ENCODE data around the gene SARM1. TPM values are rescaled to one million over a fixed set of nuclear protein-coding genes. Genes with fewer than 3 reads are reported as not detected.

SARM1 gene
- polyA plus RNA-seq, 3 donors, result 0.78 to 7.1 (median 0.90) TPM

- Mint-ChIP-seq H3K9me3 (no peaks in the 10 kb centered on the region), H3K27ac (peak overlapping the region in 1 of 7 donors; percentile 32), H3K36me3 (peaks cover 49 to 63% of the 10 kb centered on the region in 2 donors), H3K27me3 (ENCODE audit: low read depth in 3 of 3) (no peaks in the 10 kb centered on the region), H3K4me3 (no peak overlapping the region), H3K4me1 (peaks cover 18% of the 10 kb centered on the region)
- DNase-seq, result no peak
- Histone ChIP-seq H3K9ac (ENCODE audit: insufficient read depth, low read length, poor library complexity, severe bottlenecking) (no peak overlapping the region), H3K27ac (ENCODE audit: low read depth in 1 of 2, low read length in 2 of 2) (no peak overlapping the region), H3K9me3 (replicated peaks in 1 of 2; ENCODE audit: control insufficient read depth in 1 of 2, insufficient read depth in 1 of 2, low read length in 2 of 2) (no peaks in the 10 kb centered on the region), H3K4me2 (replicated peaks; ENCODE audit: extremely low read depth, low read length, poor library complexity, severe bottlenecking) (no peak overlapping the region), H2AFZ (ENCODE audit: insufficient read depth, low read depth, low read length, poor library complexity, severe bottlenecking) (no peak overlapping the region), H3K27me3 (ENCODE audit: control insufficient read depth in 2 of 2, insufficient read depth in 2 of 2, low read length in 2 of 2) (no peaks in the 10 kb centered on the region), H3K79me2 (ENCODE audit: insufficient read depth, low read length) (peaks cover 25% of the 10 kb centered on the region), H3K36me3 (replicated peaks in 1 of 2; ENCODE audit: control insufficient read depth in 1 of 2, insufficient read depth in 2 of 2, low read length in 2 of 2) (peaks cover 42 to 63% of the 10 kb centered on the region in 2 donors), H3K4me1 (ENCODE audit: control insufficient read depth in 1 of 2, insufficient read depth in 2 of 2, low read length in 2 of 2) (peaks cover 17 to 20% of the 10 kb centered on the region in 2 donors), H3K4me3 (replicated peaks in 1 of 3; ENCODE audit: low read depth in 2 of 3, low read length in 3 of 3) (no peak overlapping the region), H4K20me1 (ENCODE audit: insufficient read depth, low read length) (no peaks in the 10 kb centered on the region)
- intact Hi-C loops (cut with micrococcal nuclease), result no loop called here
- no peak for TF ChIP-seq CTCF (IDR thresholded peaks at IDR 0.05)
- WGBS (ENCODE audit: insufficient coverage), result no CpG with 5 or more reads among the region's 9 CpGs
Observed at GRCh38 chr17:28327031-28327607, 44.4 kb upstream of the SARM1 start.

- Histone ChIP-seq H3K4me3 (replicated peaks in 1 of 3; ENCODE audit: low read depth in 2 of 3, low read length in 3 of 3) (no peak overlapping the region), H3K9ac (ENCODE audit: insufficient read depth, low read length, poor library complexity, severe bottlenecking) (no peak overlapping the region), H3K4me1 (ENCODE audit: control insufficient read depth in 1 of 2, insufficient read depth in 2 of 2, low read length in 2 of 2) (peaks cover 17 to 20% of the 10 kb centered on the region in 2 donors), H3K4me2 (replicated peaks; ENCODE audit: extremely low read depth, low read length, poor library complexity, severe bottlenecking) (no peak overlapping the region), H3K9me3 (replicated peaks in 1 of 2; ENCODE audit: control insufficient read depth in 1 of 2, insufficient read depth in 1 of 2, low read length in 2 of 2) (no peaks in the 10 kb centered on the region), H2AFZ (ENCODE audit: insufficient read depth, low read depth, low read length, poor library complexity, severe bottlenecking) (no peak overlapping the region), H3K79me2 (ENCODE audit: insufficient read depth, low read length) (peaks cover 25% of the 10 kb centered on the region), H4K20me1 (ENCODE audit: insufficient read depth, low read length) (no peaks in the 10 kb centered on the region), H3K36me3 (replicated peaks in 1 of 2; ENCODE audit: control insufficient read depth in 1 of 2, insufficient read depth in 2 of 2, low read length in 2 of 2) (peaks cover 42 to 67% of the 10 kb centered on the region in 2 donors), H3K27me3 (ENCODE audit: control insufficient read depth in 2 of 2, insufficient read depth in 2 of 2, low read length in 2 of 2) (no peaks in the 10 kb centered on the region), H3K27ac (ENCODE audit: low read depth in 1 of 2, low read length in 2 of 2) (no peak overlapping the region)
- 80% methylated on average over 1 of the region's 3 CpGs for WGBS (ENCODE audit: insufficient coverage)
- Mint-ChIP-seq H3K9me3 (no peaks in the 10 kb centered on the region), H3K27me3 (ENCODE audit: low read depth in 3 of 3) (peaks cover 0 to 1% (median 0%) of the 10 kb centered on the region in 3 donors), H3K36me3 (peaks cover 51 to 68% of the 10 kb centered on the region in 2 donors), H3K27ac (no peak overlapping the region), H3K4me1 (peaks cover 20% of the 10 kb centered on the region), H3K4me3 (no peak overlapping the region)
- no peak for TF ChIP-seq CTCF (IDR thresholded peaks at IDR 0.05)
- intact Hi-C loops (cut with micrococcal nuclease), result no loop called here
- DNase-seq, result no peak
Observed at GRCh38 chr17:28327709-28328108, 43.8 kb upstream of the SARM1 start.

Data from CD14-positive monocyte (primary cell).